ENCODE results near the gene FSTL4.

Gene FSTL4

GRCh38 chr5:133327946-133328401, 284.4 kb downstream of the FSTL4 start:
- Histone ChIP-seq H3K9me3 (replicated peaks; ENCODE audit: insufficient read depth, low read length) (no peaks in the 10 kb centered on the region), H3K4me3 (ENCODE audit: low read length) (no peak overlapping the region), H3K4me1 (ENCODE audit: low read length) (0 out of 2 replicates have a peak, but pooled peaks cover 9% of the 10 kb centered on the region), H3K27ac (ENCODE audit: low read length) (no peak overlapping the region), H3K9ac (ENCODE audit: low read length) (no peak overlapping the region), H3K9me2 (replicated peaks; ENCODE audit: insufficient read depth, low read length) (no peaks in the 10 kb centered on the region), H3K36me3 (replicated peaks; ENCODE audit: insufficient read depth, low read length) (no peaks in the 10 kb centered on the region), H3F3A (ENCODE audit: insufficient read depth, low read length) (0 out of 2 replicates have a peak, but pooled peaks cover 4% of the 10 kb centered on the region), H4K20me1 (ENCODE audit: insufficient read depth, low read length) (no peaks in the 10 kb centered on the region), H2AFZ (ENCODE audit: low read length) (no peak overlapping the region), H3K79me2 (ENCODE audit: low read length) (no peaks in the 10 kb centered on the region), H3K4me2 (ENCODE audit: low read depth, low read length) (no peak overlapping the region), H3K27me3 (replicated peaks; ENCODE audit: insufficient read depth, low read length) (no peaks in the 10 kb centered on the region)
- DNase-seq = no peak
- TF ChIP-seq CTCF (IDR thresholded peaks at IDR 0.05; ENCODE audit: low read length) (no peak), EZH2phosphoT487 (IDR thresholded peaks at IDR 0.05; ENCODE audit: low read length) (no peak), EZH2 (optimal IDR thresholded peaks at IDR 0.05; ENCODE audit: low read depth, low read length) (no peak)

- no peaks in the 10 kb centered on the region for H3K9me2 ChIP-seq (replicated peaks; ENCODE audit: insufficient read depth, low read length)
- H2AFZ ChIP-seq (ENCODE audit: low read length) = no peak overlapping the region
- H3K4me2 ChIP-seq (ENCODE audit: low read depth, low read length) = no peak overlapping the region
- H3K4me3 ChIP-seq (ENCODE audit: low read length) = no peak overlapping the region
- no peak for DNase-seq
- H3K9ac ChIP-seq (ENCODE audit: low read length) = no peak overlapping the region
- no peaks in the 10 kb centered on the region for H3K79me2 ChIP-seq (ENCODE audit: low read length)
- 0 out of 2 replicates have a peak, but pooled peaks cover 3% of the 10 kb centered on the region for H3K4me1 ChIP-seq (ENCODE audit: low read length)
- no peaks in the 10 kb centered on the region for H4K20me1 ChIP-seq (ENCODE audit: insufficient read depth, low read length)
- no peaks in the 10 kb centered on the region for H3F3A ChIP-seq (ENCODE audit: insufficient read depth, low read length)
- no peaks in the 10 kb centered on the region for H3K27me3 ChIP-seq (replicated peaks; ENCODE audit: insufficient read depth, low read length)
- H3K36me3 ChIP-seq (replicated peaks; ENCODE audit: insufficient read depth, low read length) = no peaks in the 10 kb centered on the region
- H3K9me3 ChIP-seq (replicated peaks; ENCODE audit: insufficient read depth, low read length) = no peaks in the 10 kb centered on the region
- TF ChIP-seq EZH2phosphoT487 (IDR thresholded peaks at IDR 0.05; ENCODE audit: low read length) (no peak), EZH2 (optimal IDR thresholded peaks at IDR 0.05; ENCODE audit: low read depth, low read length) (no peak), CTCF (IDR thresholded peaks at IDR 0.05; ENCODE audit: low read length) (no peak)
- no peak overlapping the region for H3K27ac ChIP-seq (ENCODE audit: low read length)
Observed at GRCh38 chr5:133326361-133326760, 286.0 kb downstream of the FSTL4 start.

- H3K36me3 ChIP-seq (replicated peaks; ENCODE audit: insufficient read depth, low read length) = no peaks in the 10 kb centered on the region
- DNase-seq = no peak
- H3K4me2 ChIP-seq (ENCODE audit: low read depth, low read length) = no peak overlapping the region
- H3K4me1 ChIP-seq (ENCODE audit: low read length) = 0 out of 2 replicates have a peak, but pooled peaks cover 3% of the 10 kb centered on the region
- no peak overlapping the region for H3K9ac ChIP-seq (ENCODE audit: low read length)
- no peaks in the 10 kb centered on the region for H3K9me2 ChIP-seq (replicated peaks; ENCODE audit: insufficient read depth, low read length)
- no peaks in the 10 kb centered on the region for H3F3A ChIP-seq (ENCODE audit: insufficient read depth, low read length)
- no peaks in the 10 kb centered on the region for H3K27me3 ChIP-seq (replicated peaks; ENCODE audit: insufficient read depth, low read length)
- no peaks in the 10 kb centered on the region for H4K20me1 ChIP-seq (ENCODE audit: insufficient read depth, low read length)
- TF ChIP-seq EZH2 (optimal IDR thresholded peaks at IDR 0.05; ENCODE audit: low read depth, low read length) = no peak
- no peak for TF ChIP-seq EZH2phosphoT487 (IDR thresholded peaks at IDR 0.05; ENCODE audit: low read length)
- TF ChIP-seq CTCF (IDR thresholded peaks at IDR 0.05; ENCODE audit: low read length) = no peak
- no peaks in the 10 kb centered on the region for H3K9me3 ChIP-seq (replicated peaks; ENCODE audit: insufficient read depth, low read length)
- no peak overlapping the region for H3K27ac ChIP-seq (ENCODE audit: low read length)
- H2AFZ ChIP-seq (ENCODE audit: low read length) = no peak overlapping the region
- H3K4me3 ChIP-seq (ENCODE audit: low read length) = no peak overlapping the region
- no peaks in the 10 kb centered on the region for H3K79me2 ChIP-seq (ENCODE audit: low read length)
Observed at GRCh38 chr5:133325864-133326263, 286.5 kb downstream of the FSTL4 start.
